HCT116 (cell line): ENCODE results near the gene KIFC3. TPM values are rescaled to one million over a fixed set of nuclear protein-coding genes. Genes with fewer than 3 reads are reported as not detected.

ENCODE experiments used
- ATAC-seq: fragments of 200-7000 bp; cut with Tn5 transposase; 2 replicates; pipeline ENCODE4 v1.9.1; 2020; ENCODE audit warnings: mild to moderate bottlenecking, moderate library complexity
- BruUV-seq: library from RNA; stranded (reverse); fragments of 400-500 nt; replicated peaks from 2 replicates; lab custom pipeline; 2021; lab: Mats Ljungman, UMichigan
- CTCF ChIA-PET: fragments of 300-600 bp; sonication (Branson Sonifier 250); formaldehyde crosslinking; loops from one replicate; lab custom pipeline; 2021; ENCODE audit warnings: antibody characterized with exemption; lab: Charles Lee
- POLR2A ChIA-PET: fragments of 300-600, 350-600 bp; sonication (Branson Sonifier 250); formaldehyde crosslinking; loops from one replicate; lab custom pipeline; 2021; ENCODE audit warnings: antibody characterized with exemption; lab: Charles Lee
- RAD21 ChIA-PET, 2 experiments: fragments of 300-600 bp; sonication (Branson Sonifier 250); formaldehyde crosslinking; loops; one replicate each; lab custom pipeline; 2023; ENCODE audit warnings: low total read pairs in 2 of 2; ENCODE audit not compliant: uncharacterized antibody in 2 of 2, unreplicated experiment in 2 of 2, low non-redundant PET in 1 of 2; lab: Charles Lee
- DNase-seq: peaks from one replicate; pipeline ENCODE4 v3.0.0-alpha.2; 2010; ENCODE audit warnings: low read depth, low spot score
- H2AFZ ChIP-seq: fragments of 200-600 bp; shearing (Covaris generic), sonication (generic); 2 replicates; pipeline ENCODE4 v1.6.1; 2017; ENCODE audit warnings: low read depth, mixed run types, mixed read lengths, antibody characterized with exemption, low read length; ENCODE audit not compliant: poor library complexity, severe bottlenecking
- H3K27ac ChIP-seq: 2 replicates; pipeline ENCODE4 v1.5.1; 2012; ENCODE audit warnings: low read depth, low read length
- H3K27me3 ChIP-seq: fragments of 200-600 bp; sonication (generic); 2 replicates; pipeline ENCODE4 v1.6.1; 2016; ENCODE audit warnings: mixed run types, low read length, mixed read lengths; ENCODE audit not compliant: insufficient read depth
- H3K36me3 ChIP-seq, 2 experiments: fragments of 200-500 bp in 1 of 2; fragments of 200-600 bp in 1 of 2; sonication (Bioruptor generic) in 1 of 2; sonication (generic) in 1 of 2; 2 replicates each; pipeline versions ENCODE4 v1.5.1 to v1.6.1; 2014 to 2016; ENCODE audit warnings: low read length in 2 of 2, inconsistent platforms in 1 of 2, mixed read lengths in 1 of 2, mixed run types in 1 of 2; ENCODE audit not compliant: insufficient read depth in 2 of 2, control insufficient read depth in 1 of 2
- H3K4me1 ChIP-seq, 2 experiments: fragments of 200-600 bp in 1 of 2; sonication (generic) in 1 of 2; 2 replicates each; pipeline versions ENCODE4 v1.5.1 to v1.6.1; 2012 to 2017; ENCODE audit warnings: low read length in 2 of 2, inconsistent platforms in 1 of 2, mild to moderate bottlenecking in 1 of 2, mixed read lengths in 1 of 2, mixed run types in 1 of 2, moderate library complexity in 1 of 2; ENCODE audit not compliant: insufficient read depth in 2 of 2, control insufficient read depth in 1 of 2
- H3K4me2 ChIP-seq: fragments of 200-600 bp; sonication (generic); 2 replicates; pipeline ENCODE4 v1.6.1; 2017; ENCODE audit warnings: mixed run types, low read length, mixed read lengths
- H3K4me3 ChIP-seq, 2 experiments: fragments of 200-600 bp in 1 of 2; sonication (generic) in 1 of 2; replicated peaks in 1 of 2; 2 replicates each; pipeline ENCODE4 v1.5.1; 2011 to 2016; ENCODE audit warnings: low read length in 2 of 2, control low read depth in 1 of 2, low read depth in 1 of 2, mild to moderate bottlenecking in 1 of 2, mixed read lengths in 1 of 2, mixed run types in 1 of 2
- H3K79me2 ChIP-seq: fragments of 200-600 bp; sonication (generic); 2 replicates; pipeline ENCODE4 v1.6.1; 2017; ENCODE audit warnings: mild to moderate bottlenecking, mixed run types, low read length, moderate library complexity, mixed read lengths; ENCODE audit not compliant: insufficient read depth
- H3K9ac ChIP-seq: fragments of 200-600 bp; sonication (generic); 2 replicates; pipeline ENCODE4 v1.6.1; 2016; ENCODE audit warnings: low read length, mixed read lengths
- H3K9me2 ChIP-seq: fragments of 200-600 bp; sonication (generic), shearing (Covaris generic); 2 replicates; pipeline ENCODE4 v1.6.1; 2017; ENCODE audit warnings: mixed run types, mild to moderate bottlenecking, moderate library complexity; ENCODE audit not compliant: insufficient read depth
- H3K9me3 ChIP-seq, 2 experiments: fragments of 200-500 bp in 1 of 2; fragments of 200-600 bp in 1 of 2; sonication (Bioruptor generic) in 1 of 2; sonication (generic) in 1 of 2; 2 replicates each; pipeline ENCODE4 v1.6.1; 2014 to 2017; ENCODE audit warnings: low read length in 2 of 2, mixed read lengths in 2 of 2, inconsistent platforms in 1 of 2, low read depth in 1 of 2, mild to moderate bottlenecking in 1 of 2, mixed run types in 1 of 2, moderate library complexity in 1 of 2; ENCODE audit not compliant: control insufficient read depth in 1 of 2, insufficient read depth in 1 of 2
- H4K20me1 ChIP-seq: fragments of 200-600 bp; sonication (generic), shearing (Covaris generic); 2 replicates; pipeline ENCODE4 v1.6.1; 2017; ENCODE audit warnings: mixed run types, mild to moderate bottlenecking, moderate library complexity; ENCODE audit not compliant: insufficient read depth
- CBX3 ChIP-seq: IDR thresholded peaks from 2 replicates; pipeline ENCODE4 v1.6.1; 2012; ENCODE audit warnings: low read depth
- EGR1 ChIP-seq: IDR thresholded peaks from 2 replicates; pipeline ENCODE4 v1.6.1; 2012; ENCODE audit warnings: low read depth
- TCF7L2 ChIP-seq: IDR thresholded peaks from 2 replicates; pipeline ENCODE4 v1.7.0; 2011; ENCODE audit warnings: borderline replicate concordance, inconsistent platforms; ENCODE audit not compliant: insufficient read depth, insufficient read length; ENCODE audit errors: extremely low read depth
- intact Hi-C: fragments of 100-400 bp; cut with micrococcal nuclease; formaldehyde crosslinking; loops from 2 replicates; pipeline ENCODE4 v1.10.0; 2022
- total RNA-seq: library from RNA; stranded (reverse); gene quantifications from one replicate; pipeline ENCODE4 v1.2.1, GENCODE V29; 2021; ENCODE audit not compliant: unreplicated experiment
- TF ChIP-seq, protein P1 (sequence below): IDR thresholded peaks from 2 replicates; pipeline ENCODE4 v1.6.1; 2012
- TF ChIP-seq, protein P2 (sequence below): IDR thresholded peaks from 2 replicates; pipeline ENCODE4 v1.6.1; 2012
- TF ChIP-seq, protein P3 (sequence below), 3 experiments: fragments of 200-600 bp in 1 of 3; sonication (generic) in 1 of 3; IDR thresholded peaks in 2 of 3; conservative IDR thresholded peaks in 1 of 3; 2 replicates each; pipeline ENCODE4 v1.5.1; 2012 to 2017; ENCODE audit warnings: low read depth in 2 of 3, low read length in 2 of 3, antibody characterized with exemption in 1 of 3, borderline replicate concordance in 1 of 3, control low read depth in 1 of 3, mild to moderate bottlenecking in 1 of 3, mixed read lengths in 1 of 3, mixed run types in 1 of 3, moderate library complexity in 1 of 3; ENCODE audit not compliant: insufficient read depth in 1 of 3

The KIFC3 gene
- total RNA-seq, 1 experiment from 2014 or later = 31.9 TPM

DNA sequence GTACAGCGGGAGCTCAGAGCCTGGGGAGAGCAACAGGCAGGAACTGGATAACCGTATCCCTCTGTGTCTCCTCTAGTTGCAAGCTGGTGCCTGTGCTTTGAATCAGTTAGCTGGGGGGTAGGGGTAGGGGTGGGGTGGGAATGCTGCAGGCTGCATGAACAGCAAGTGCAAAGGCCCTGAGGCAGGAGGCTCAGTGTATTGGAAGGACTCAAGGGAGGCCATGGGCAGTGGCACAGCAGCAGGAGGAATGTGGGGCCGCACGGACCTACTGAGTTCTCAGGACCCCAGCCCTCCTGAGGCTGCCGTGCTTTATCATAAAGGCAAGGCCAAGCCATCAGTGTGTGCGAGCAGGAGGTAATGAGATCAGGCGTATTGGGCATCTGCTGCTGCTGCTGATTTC, 63.4 kb downstream of the KIFC3 start:
- no peak overlapping the region for H3K4me2 ChIP-seq
- no peak overlapping the region for H2AFZ ChIP-seq
- intact Hi-C loops = loop anchor here (5.0 kb wide), 1 partner anchor 147 kb away; no protein-coding TSS in a partner anchor
- no peaks in the 10 kb centered on the region for H3K9me3 ChIP-seq
- no peaks in the 10 kb centered on the region for H4K20me1 ChIP-seq
- H3K4me3 ChIP-seq = no peak overlapping the region
- peaks cover 8 to 23% of the 10 kb centered on the region in 2 experiments for H3K4me1 ChIP-seq
- H3K79me2 ChIP-seq = peaks cover 10% of the 10 kb centered on the region; the same call in 1 of the 2 replicates
- H3K36me3 ChIP-seq = no peaks in the 10 kb centered on the region
- no peak overlapping the region for H3K27ac ChIP-seq
- no peak for TF ChIP-seq EGR1
- TF ChIP-seq, protein P1, sequence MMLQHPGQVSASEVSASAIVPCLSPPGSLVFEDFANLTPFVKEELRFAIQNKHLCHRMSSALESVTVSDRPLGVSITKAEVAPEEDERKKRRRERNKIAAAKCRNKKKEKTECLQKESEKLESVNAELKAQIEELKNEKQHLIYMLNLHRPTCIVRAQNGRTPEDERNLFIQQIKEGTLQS = no peak
- no peak for TF ChIP-seq TCF7L2
- TF ChIP-seq, all 23 proteins: peak for 0
- ChIA-PET RAD21 (no interaction called here), POLR2A (interaction anchor here (0.6 kb wide), 1 partner anchor 184 kb away, joined by 4 read pairs; no protein-coding TSS in a partner anchor), CTCF (no interaction called here)
- H3K9me2 ChIP-seq = no peaks in the 10 kb centered on the region
- ATAC-seq (no peak), DNase-seq (no peak)
- no peak overlapping the region for H3K9ac ChIP-seq
- no peaks in the 10 kb centered on the region for H3K27me3 ChIP-seq
- BruUV-seq = no TSS peak

DNA sequence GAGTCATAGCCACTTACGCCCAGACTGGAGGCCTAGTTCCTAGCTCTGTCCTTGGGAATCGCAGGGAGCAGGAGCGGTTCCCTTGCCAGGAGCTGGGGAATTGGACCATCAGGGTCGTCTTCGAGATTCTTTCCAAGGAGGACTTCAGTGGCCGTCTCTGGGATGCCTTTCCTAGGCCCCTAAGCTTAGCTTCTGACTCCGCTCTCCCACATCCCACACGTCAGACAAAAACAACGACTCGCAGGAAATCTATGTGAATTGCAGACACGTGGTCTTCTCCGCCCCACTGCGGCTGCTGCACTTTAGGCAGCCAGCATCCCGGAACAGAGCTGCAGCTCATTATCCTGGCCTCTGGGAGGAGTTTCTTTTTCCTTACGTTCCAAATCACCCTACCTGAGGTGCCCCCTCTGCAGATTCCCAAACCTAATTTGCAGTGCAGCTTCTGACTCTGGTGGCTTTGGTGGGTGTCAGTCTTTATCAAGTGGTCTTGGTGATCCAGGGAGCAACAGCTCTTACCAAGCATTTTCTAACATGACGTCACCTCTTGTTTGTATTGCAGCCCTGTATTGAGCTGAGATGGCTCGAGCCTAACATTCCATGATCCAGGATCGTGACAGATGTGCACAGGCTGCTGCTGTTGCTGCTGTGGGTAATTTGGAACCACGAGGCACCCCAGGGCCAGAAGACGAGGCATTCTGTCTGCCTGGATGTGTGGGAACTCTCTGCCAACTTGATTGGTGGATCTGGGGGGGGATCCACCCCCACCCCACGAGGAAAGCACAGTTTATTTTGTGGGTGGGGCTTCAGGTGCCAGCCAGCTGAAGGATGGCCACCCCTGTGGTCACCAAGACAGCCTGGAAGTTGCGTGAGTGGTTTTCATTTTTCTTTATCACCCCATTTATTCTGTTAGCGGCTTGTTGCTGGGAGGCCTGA, 65.6 kb downstream of the KIFC3 start:
- H3K4me2 ChIP-seq = peak overlapping the region; percentile 93
- intact Hi-C loops = loop anchor here (5.0 kb wide), 1 partner anchor 144 kb away; no protein-coding TSS in a partner anchor
- TF ChIP-seq, protein P2, sequence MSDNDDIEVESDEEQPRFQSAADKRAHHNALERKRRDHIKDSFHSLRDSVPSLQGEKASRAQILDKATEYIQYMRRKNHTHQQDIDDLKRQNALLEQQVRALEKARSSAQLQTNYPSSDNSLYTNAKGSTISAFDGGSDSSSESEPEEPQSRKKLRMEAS = peak; percentile 85
- TF ChIP-seq CBX3 = no peak
- TF ChIP-seq, protein P3, sequence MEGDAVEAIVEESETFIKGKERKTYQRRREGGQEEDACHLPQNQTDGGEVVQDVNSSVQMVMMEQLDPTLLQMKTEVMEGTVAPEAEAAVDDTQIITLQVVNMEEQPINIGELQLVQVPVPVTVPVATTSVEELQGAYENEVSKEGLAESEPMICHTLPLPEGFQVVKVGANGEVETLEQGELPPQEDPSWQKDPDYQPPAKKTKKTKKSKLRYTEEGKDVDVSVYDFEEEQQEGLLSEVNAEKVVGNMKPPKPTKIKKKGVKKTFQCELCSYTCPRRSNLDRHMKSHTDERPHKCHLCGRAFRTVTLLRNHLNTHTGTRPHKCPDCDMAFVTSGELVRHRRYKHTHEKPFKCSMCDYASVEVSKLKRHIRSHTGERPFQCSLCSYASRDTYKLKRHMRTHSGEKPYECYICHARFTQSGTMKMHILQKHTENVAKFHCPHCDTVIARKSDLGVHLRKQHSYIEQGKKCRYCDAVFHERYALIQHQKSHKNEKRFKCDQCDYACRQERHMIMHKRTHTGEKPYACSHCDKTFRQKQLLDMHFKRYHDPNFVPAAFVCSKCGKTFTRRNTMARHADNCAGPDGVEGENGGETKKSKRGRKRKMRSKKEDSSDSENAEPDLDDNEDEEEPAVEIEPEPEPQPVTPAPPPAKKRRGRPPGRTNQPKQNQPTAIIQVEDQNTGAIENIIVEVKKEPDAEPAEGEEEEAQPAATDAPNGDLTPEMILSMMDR (IDR thresholded peaks at IDR 0.05 in 2 of 3, conservative IDR thresholded peaks at IDR 0.05 in 1 of 3; ENCODE audit: borderline replicate concordance in 1 of 3, insufficient read depth in 1 of 3, low read depth in 2 of 3, low read length in 2 of 3) = peak; percentile 20 to 35 (median 25); a peak in 3 of 6 replicates
- RAD21 ChIA-PET = interaction anchor here (0.8 to 1.3 kb wide), 3 partner anchors 145 to 161 kb away, joined by 3 to 5 read pairs (median 3); no protein-coding TSS in a partner anchor
- H4K20me1 ChIP-seq = no peaks in the 10 kb centered on the region
- H3K9ac ChIP-seq = peak overlapping the region; percentile 94
- peak overlapping the region; percentile 87 to 91 for H3K4me3 ChIP-seq
- no peaks in the 10 kb centered on the region for H3K9me2 ChIP-seq
- no peaks in the 10 kb centered on the region for H3K36me3 ChIP-seq
- H3K4me1 ChIP-seq = peaks cover 8 to 24% of the 10 kb centered on the region in 2 experiments
- no peaks in the 10 kb centered on the region for H3K9me3 ChIP-seq
- no peak for DNase-seq
- CTCF ChIA-PET = interaction anchor here (0.9 to 2.5 kb wide), 3 partner anchors 69 to 161 kb away, joined by 3 to 10 read pairs (median 3); no protein-coding TSS in a partner anchor
- peaks cover 10% of the 10 kb centered on the region; the same call in 1 of the 2 replicates for H3K79me2 ChIP-seq
- H3K27me3 ChIP-seq = no peaks in the 10 kb centered on the region
- BruUV-seq = no TSS peak
- H2AFZ ChIP-seq = no peak overlapping the region
- peak; percentile 29 for ATAC-seq
- POLR2A ChIA-PET = no interaction called here
- peak overlapping the region; percentile 45 for H3K27ac ChIP-seq
